ENCODE results near the gene SNCA.

SNCA gene

GRCh38 chr4:89703829-89704590 is 133.0 kb downstream of the SNCA start:
- DNase-seq, result no peak

- DNase-seq, result no peak
These were observed 136.1 kb downstream of the SNCA start for GRCh38 chr4:89700766-89701423.

DNA sequence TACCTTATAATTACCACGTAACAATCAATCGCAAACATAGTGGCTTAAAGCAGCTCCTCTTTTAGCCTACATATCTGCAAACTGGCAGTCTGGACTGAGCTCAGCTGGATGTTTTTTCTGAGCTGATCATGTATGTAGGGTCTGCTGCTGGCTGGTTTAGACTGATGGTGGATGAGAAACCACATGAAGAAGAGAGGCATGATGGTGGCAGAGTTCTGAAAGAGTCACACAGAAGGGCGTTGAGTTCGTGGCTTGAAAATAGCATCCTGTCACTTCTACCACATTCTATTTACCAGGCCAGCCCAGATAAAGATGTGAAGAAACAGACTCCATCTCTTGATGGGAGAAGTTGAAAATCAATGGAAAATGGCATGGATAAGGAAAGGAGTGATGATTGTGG is 151.3 kb downstream of the SNCA start:
- no peak for DNase-seq

- no peak for DNase-seq
These were observed 151.7 kb downstream of the SNCA start for GRCh38 chr4:89685277-89685676.

GRCh38 chr4:89684536-89684935 is 152.4 kb downstream of the SNCA start:
- DNase-seq, result no peak

- DNase-seq, result no peak
These were observed 154.2 kb downstream of the SNCA start for GRCh38 chr4:89682808-89683207.

DNA sequence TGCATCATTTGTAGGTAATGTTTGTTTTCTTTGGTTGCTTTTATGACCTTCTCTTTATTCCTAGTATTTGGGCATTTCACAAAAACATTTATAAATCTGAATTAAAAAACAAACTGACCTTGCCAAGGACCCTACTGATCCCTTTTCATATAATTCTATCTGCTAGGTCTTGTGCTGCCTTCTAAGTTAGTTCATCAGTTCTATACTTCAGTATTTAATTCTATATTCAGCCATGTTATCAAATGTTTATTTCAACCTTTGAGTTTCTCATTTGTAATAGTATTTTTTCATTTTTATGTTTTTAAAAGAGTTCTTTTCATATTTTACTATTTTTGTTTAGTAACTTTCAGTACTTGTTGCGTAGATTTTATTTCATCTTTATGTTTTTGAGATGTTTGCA is 155.3 kb downstream of the SNCA start:
- DNase-seq, result no peak

GRCh38 chr4:89681219-89681618 is 155.7 kb downstream of the SNCA start:
- DNase-seq, result no peak

GRCh38 chr4:89674876-89675459 is 162.0 kb downstream of the SNCA start:
- DNase-seq, result no peak

Data from inflammatory macrophage treated with lipopolysaccharide for 4 hours (primary cell).